Amygdala (tissue), 56 donors: ENCODE data around the gene ENTR1.

Experiments used
- DNase-seq, 56 donors: peaks; one replicate each; lab custom pipeline; 2025; lab: John Stamatoyannopoulos, UW

Gene ENTR1, protein sequence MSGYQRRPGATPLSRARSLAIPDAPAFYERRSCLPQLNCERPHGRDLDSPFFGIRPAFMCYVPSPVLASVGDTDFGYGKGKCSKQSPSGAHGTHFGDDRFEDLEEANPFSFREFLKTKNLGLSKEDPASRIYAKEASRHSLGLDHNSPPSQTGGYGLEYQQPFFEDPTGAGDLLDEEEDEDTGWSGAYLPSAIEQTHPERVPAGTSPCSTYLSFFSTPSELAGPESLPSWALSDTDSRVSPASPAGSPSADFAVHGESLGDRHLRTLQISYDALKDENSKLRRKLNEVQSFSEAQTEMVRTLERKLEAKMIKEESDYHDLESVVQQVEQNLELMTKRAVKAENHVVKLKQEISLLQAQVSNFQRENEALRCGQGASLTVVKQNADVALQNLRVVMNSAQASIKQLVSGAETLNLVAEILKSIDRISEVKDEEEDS

DNA sequence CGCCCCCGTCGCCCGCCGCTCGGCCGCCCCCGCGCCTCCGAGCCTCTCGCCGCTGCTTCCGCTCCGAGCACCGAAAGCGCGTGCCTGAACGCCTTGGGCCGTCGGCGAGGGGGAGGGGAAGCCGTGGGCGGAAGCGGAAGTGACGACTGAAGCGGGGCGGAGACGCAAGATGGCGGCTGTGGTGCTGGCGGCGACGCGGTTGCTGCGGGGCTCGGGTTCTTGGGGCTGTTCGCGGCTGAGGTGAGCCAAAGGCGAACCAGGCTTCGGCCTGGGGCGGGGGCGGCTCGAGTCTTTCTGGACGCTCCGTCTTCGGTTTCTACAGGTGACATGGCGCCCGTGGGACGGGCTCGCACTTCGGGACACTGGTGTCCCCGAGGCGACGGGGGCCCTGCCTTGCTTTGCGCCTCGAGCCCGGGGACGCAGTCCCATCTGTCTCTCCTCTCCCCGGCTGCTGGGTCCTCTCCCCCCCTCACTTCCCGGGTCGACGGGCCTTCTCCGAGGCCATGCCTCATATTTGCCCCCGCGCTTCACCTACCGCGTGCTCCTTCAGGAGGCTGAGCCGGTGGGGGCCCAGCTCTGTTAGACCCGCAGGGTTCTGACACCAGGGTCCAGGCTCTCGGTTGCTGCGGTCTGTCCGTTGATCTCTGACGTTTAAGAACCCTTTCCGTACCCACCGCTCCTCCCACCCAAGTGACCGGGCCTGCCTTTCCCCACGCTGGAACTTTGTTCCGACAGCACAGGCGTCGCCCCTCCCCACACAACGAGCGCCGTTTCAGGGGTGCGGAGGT, at the start of gene ENTR1, which contains the start of gene PMPCA:
Gene ENTR1, minus strand, starts transcription at position 115 of the 788 bp plus-strand sequence. CDS start 217 bp downstream, outside the sequence.
Gene PMPCA, plus strand, starts transcription at position 159 of the 788 bp plus-strand sequence. Its CDS starts 11 bp downstream, at position 170.
- DNase-seq = peak in 55 of 56 donors; percentile 36 to 93 (median 80)

DNA sequence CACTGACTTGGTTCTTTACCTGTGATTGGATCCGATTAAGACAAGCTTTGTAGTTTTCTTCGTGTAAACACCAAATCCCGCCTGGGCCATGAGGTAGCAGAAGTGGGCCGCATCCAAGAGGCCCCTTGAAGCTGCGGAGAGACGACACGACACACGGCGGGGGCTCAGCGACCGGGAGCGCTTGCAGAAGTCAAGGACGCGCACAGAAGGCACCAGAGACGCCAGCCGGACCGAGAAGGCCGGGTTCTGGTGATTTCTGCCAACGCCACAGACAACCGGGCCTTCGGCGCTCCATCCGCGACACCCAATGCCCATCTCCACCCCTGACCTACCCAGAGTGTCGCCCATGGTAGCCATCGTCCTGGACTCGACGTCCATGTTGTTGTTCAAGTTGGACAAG, 49.0 kb upstream of the ENTR1 start:
- no peak for DNase-seq

GRCh38 chr9:136457326-136457725, 46.9 kb upstream of the ENTR1 start:
- DNase-seq = no peak

GRCh38 chr9:136456258-136456657, 45.8 kb upstream of the ENTR1 start:
- DNase-seq = no peak

DNA sequence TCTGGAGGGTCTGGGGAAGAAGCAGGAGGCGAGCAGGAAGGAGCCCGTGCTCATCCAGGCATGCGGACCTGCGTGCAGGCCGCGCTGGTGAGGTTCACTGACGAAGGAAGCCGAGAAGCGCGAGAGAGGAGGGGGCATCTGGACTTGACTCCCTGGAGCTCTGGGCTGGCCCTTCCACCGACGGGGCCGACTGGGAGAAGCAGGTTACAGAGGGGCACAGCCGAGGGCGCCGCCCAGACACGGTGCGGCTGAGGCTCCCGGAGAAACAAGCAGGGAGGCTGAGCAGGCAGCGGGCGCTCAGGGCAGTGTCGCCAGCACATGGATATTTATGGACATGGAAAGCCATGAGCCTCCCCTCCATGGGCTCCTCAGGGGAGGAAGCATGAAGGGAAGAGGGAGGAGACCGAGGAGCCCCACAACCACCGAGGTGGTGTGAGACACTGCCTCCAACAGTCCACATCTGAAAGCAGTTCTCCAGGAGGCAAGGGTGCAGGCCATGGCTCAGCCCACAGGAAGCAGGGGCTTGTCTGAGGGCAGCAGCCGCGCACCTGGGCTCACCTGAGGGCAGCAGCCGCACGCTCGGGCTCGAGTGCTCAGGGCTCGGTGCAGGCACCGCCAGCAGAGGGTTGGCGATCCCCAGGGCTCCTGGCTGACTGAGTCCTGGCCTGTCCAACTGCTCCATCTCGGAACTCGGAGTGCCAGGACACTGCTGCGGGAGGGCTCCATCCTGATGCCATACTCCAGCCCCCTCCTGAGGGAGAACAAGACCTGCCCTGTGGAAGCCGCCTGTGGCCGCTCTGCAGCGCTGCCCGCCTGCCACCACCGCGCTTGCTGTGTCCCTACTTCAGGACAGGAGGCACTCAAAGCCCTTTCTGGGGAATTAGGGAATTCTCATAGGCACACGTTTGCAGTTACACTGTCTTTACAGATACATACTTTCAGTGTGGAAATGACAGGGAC, 44.9 kb upstream of the ENTR1 start:
- DNase-seq = no peak

- no peak for DNase-seq
Measured at GRCh38 chr9:136454026-136454796, 43.8 kb upstream of the ENTR1 start.

DNA sequence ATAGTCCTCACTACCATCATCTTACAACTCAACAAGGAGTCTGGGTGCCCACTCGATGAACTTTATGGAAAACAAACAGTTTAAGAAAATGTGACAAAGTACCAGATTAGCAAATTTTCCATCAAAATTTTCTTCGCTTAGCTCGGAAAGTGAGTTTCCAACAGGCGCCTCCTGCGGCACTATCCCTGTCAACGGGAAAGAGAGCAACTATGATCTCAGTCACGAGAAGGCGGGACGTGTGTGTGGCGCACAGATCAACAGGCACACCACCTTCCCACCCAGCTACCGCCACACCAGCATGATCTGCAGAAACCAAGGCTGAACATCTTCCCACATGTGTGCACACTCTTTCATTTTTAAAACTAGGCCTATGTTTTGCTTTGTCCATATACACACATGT, 42.9 kb upstream of the ENTR1 start:
- DNase-seq = no peak

DNA sequence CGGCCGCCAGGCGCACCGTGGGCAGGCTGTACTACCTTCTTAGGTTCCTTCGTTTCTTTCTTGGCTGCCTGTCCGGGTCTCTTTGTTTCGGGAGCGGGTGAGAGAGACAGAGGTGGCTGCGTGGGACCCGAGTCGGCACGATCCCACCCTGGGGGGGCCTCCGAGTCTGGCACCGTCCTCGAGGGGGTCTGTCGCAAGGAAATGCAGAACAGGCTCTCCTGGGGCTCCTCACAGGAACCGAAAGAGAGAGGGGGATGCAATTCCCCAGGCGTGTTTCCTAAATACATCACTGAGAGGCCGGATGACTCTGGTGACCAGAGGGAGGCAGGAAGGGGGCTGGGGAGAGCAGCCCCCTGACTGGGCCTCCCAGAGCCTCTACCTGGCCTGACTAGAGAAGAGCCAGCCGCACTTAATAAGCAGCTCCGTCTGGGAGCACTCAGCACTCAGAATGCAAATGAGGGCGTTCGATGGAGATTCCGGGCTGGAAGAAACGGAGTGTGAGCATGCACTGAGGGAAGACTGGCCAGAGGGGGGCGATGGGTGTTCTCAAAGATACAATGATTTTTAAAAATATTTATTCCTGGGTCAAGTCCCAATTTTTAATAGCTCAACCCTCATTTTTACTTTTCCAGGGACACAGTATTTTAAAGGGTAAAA, 40.9 kb upstream of the ENTR1 start:
- no peak for DNase-seq

- DNase-seq = no peak
Measured at GRCh38 chr9:136448655-136449054, 38.2 kb upstream of the ENTR1 start.

- no peak for DNase-seq
Measured at GRCh38 chr9:136447173-136447778, 36.9 kb upstream of the ENTR1 start.

GRCh38 chr9:136445799-136446198, 35.4 kb upstream of the ENTR1 start:
- no peak for DNase-seq

- DNase-seq = no peak
Measured at GRCh38 chr9:136444102-136444501, 33.7 kb upstream of the ENTR1 start.

- DNase-seq = no peak
Measured at GRCh38 chr9:136443687-136444086, 33.3 kb upstream of the ENTR1 start.

DNA sequence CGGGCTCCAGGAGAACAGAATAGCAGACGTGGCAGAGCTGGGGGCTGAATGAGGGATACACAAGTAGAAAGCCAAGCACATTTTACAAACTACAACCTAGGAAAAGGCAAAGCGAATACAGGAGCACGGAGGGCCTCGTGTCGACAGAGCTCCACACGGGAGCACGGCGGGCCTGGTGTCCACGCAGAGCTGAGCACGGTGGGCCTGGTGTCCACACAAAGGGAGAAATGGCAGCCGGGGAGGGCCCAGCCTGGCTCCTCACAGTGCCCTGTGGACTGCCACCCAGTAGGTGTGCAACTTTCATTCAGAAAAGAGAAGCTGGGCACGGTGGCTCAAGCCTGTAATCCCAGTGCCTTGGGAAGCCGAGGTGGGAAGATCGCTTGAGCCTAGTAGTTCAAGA, 32.7 kb upstream of the ENTR1 start:
- no peak for DNase-seq

GRCh38 chr9:136442265-136442664, 31.9 kb upstream of the ENTR1 start:
- no peak for DNase-seq

- DNase-seq = peak in 1 of 56 donors; percentile 19
Measured at GRCh38 chr9:136441681-136442245, 31.3 kb upstream of the ENTR1 start.

DNA sequence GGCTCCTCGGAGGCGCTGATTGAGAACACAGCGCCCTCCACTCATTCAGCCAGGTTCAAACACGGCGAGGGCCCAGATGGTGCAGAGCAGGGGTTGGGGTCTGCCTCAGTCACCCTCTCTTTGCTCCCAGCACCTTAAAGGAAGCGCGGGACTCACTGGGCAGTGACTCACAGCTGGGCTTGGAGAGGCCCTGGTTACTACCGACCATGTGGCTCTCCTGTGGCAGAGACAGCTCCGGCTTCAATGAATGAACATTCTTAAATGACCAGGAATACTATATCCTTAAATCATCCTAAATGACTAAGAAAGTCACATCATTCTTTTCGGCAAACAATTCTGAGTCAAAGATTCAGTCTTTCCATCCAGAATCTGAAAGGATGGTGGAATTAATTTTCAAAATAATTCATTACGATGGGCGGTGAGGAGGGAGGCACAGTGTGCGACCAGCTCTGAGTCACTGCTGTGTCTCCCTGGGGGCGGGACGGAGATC, 30.8 kb upstream of the ENTR1 start:
- no peak for DNase-seq
